Activated naive CD8-positive, alpha-beta T cell treated with anti-CD3 and anti-CD28 coated beads, Interleukin-2, amount 50 U/mL, for 24 hours (primary cell): ENCODE data around the gene AFAP1.

Experiments
- ATAC-seq: fragments of 150-1000 bp; cut with Tn5 transposase; one replicate; pipeline ENCODE4 v1.10.0; 2021
- DNase-seq: peaks from one replicate; pipeline ENCODE4 v3.0.0; 2021
- H3K27ac Mint-ChIP-seq: one replicate; pipeline ENCODE4 v1.8.0; 2021; ENCODE audit warnings: mild to moderate bottlenecking, mixed read lengths
- H3K27me3 Mint-ChIP-seq: one replicate; pipeline ENCODE4 v1.8.0; 2021; ENCODE audit warnings: mixed read lengths
- H3K36me3 Mint-ChIP-seq: one replicate; pipeline ENCODE4 v1.8.0; 2021; ENCODE audit warnings: low read depth, mixed read lengths
- H3K4me1 Mint-ChIP-seq: one replicate; pipeline ENCODE4 v1.8.0; 2021; ENCODE audit warnings: mixed read lengths
- H3K4me3 Mint-ChIP-seq: one replicate; pipeline ENCODE4 v1.8.0; 2021; ENCODE audit warnings: mild to moderate bottlenecking, moderate library complexity, mixed read lengths
- H3K9me3 Mint-ChIP-seq: one replicate; pipeline ENCODE4 v1.8.0; 2021; ENCODE audit warnings: mixed read lengths

The AFAP1 gene

GRCh38 chr4:7822877-7823276 is 116.8 kb downstream of the AFAP1 start:
- Mint-ChIP-seq H3K27ac (no peak overlapping the region), H3K36me3 (peaks cover 5% of the 10 kb centered on the region), H3K4me3 (no peak overlapping the region), H3K9me3 (no peaks in the 10 kb centered on the region), H3K4me1 (peaks cover 15% of the 10 kb centered on the region), H3K27me3 (no peaks in the 10 kb centered on the region)
- ATAC-seq (no peak), DNase-seq (no peak)

GRCh38 chr4:7822137-7822505 is 117.5 kb downstream of the AFAP1 start:
- no peak for ATAC-seq
- Mint-ChIP-seq H3K9me3 (no peaks in the 10 kb centered on the region), H3K4me3 (no peak overlapping the region), H3K36me3 (peaks cover 5% of the 10 kb centered on the region), H3K27ac (peak overlapping the region; percentile 33), H3K27me3 (no peaks in the 10 kb centered on the region), H3K4me1 (peaks cover 8% of the 10 kb centered on the region)
- DNase-seq: no peak

- ATAC-seq: no peak
Observed at GRCh38 chr4:7821245-7822136, 118.2 kb downstream of the AFAP1 start.

GRCh38 chr4:7820031-7820818 is 119.4 kb downstream of the AFAP1 start:
- H3K9me3 Mint-ChIP-seq: no peaks in the 10 kb centered on the region
- H3K4me3 Mint-ChIP-seq: no peak overlapping the region
- peaks cover 3% of the 10 kb centered on the region for H3K36me3 Mint-ChIP-seq
- no peaks in the 10 kb centered on the region for H3K27me3 Mint-ChIP-seq
- no peak for DNase-seq
- no peaks in the 10 kb centered on the region for H3K4me1 Mint-ChIP-seq
- no peak overlapping the region for H3K27ac Mint-ChIP-seq
- ATAC-seq: no peak

More at GRCh38 chr4:7821245-7822136, 118.2 kb downstream of the AFAP1 start:
- H3K4me1 Mint-ChIP-seq: peaks cover 4% of the 10 kb centered on the region
- no peaks in the 10 kb centered on the region for H3K27me3 Mint-ChIP-seq
- H3K36me3 Mint-ChIP-seq: no peaks in the 10 kb centered on the region
- H3K27ac Mint-ChIP-seq: peak overlapping the region; percentile 33
- no peaks in the 10 kb centered on the region for H3K9me3 Mint-ChIP-seq
- no peak for DNase-seq
- no peak overlapping the region for H3K4me3 Mint-ChIP-seq

GRCh38 chr4:7819446-7819845 is 120.2 kb downstream of the AFAP1 start:
- peaks cover 6% of the 10 kb centered on the region for H3K36me3 Mint-ChIP-seq
- no peaks in the 10 kb centered on the region for H3K9me3 Mint-ChIP-seq
- ATAC-seq: no peak
- DNase-seq: no peak
- no peak overlapping the region for H3K4me3 Mint-ChIP-seq
- no peaks in the 10 kb centered on the region for H3K27me3 Mint-ChIP-seq
- no peaks in the 10 kb centered on the region for H3K4me1 Mint-ChIP-seq
- H3K27ac Mint-ChIP-seq: no peak overlapping the region

GRCh38 chr4:7818399-7818911 is 121.2 kb downstream of the AFAP1 start:
- no peak overlapping the region for H3K4me3 Mint-ChIP-seq
- no peak overlapping the region for H3K27ac Mint-ChIP-seq
- ATAC-seq (no peak), DNase-seq (no peak)
- peaks cover 6% of the 10 kb centered on the region for H3K4me1 Mint-ChIP-seq
- H3K36me3 Mint-ChIP-seq: peaks cover 9% of the 10 kb centered on the region
- no peaks in the 10 kb centered on the region for H3K9me3 Mint-ChIP-seq
- H3K27me3 Mint-ChIP-seq: no peaks in the 10 kb centered on the region

- DNase-seq (no peak), ATAC-seq (no peak)
- Mint-ChIP-seq H3K4me3 (no peak overlapping the region), H3K27me3 (no peaks in the 10 kb centered on the region), H3K36me3 (peaks cover 9% of the 10 kb centered on the region), H3K4me1 (peaks cover 9% of the 10 kb centered on the region), H3K9me3 (no peaks in the 10 kb centered on the region), H3K27ac (no peak overlapping the region)
Observed at GRCh38 chr4:7817877-7818398, 121.7 kb downstream of the AFAP1 start.

- no peak for DNase-seq
- ATAC-seq: no peak
- no peaks in the 10 kb centered on the region for H3K27me3 Mint-ChIP-seq
- H3K27ac Mint-ChIP-seq: no peak overlapping the region
- H3K4me1 Mint-ChIP-seq: peaks cover 9% of the 10 kb centered on the region
- peaks cover 9% of the 10 kb centered on the region for H3K36me3 Mint-ChIP-seq
- H3K9me3 Mint-ChIP-seq: no peaks in the 10 kb centered on the region
- H3K4me3 Mint-ChIP-seq: no peak overlapping the region
Observed at GRCh38 chr4:7816771-7817170, 122.9 kb downstream of the AFAP1 start.

- Mint-ChIP-seq H3K4me3 (no peak overlapping the region), H3K27ac (no peak overlapping the region)
- no peak for ATAC-seq
Observed at GRCh38 chr4:7815981-7816380, 123.7 kb downstream of the AFAP1 start.

GRCh38 chr4:7815562-7815961 is 124.1 kb downstream of the AFAP1 start:
- H3K9me3 Mint-ChIP-seq: no peaks in the 10 kb centered on the region
- no peak for ATAC-seq
- peaks cover 9% of the 10 kb centered on the region for H3K4me1 Mint-ChIP-seq
- peaks cover 9% of the 10 kb centered on the region for H3K36me3 Mint-ChIP-seq
- H3K27me3 Mint-ChIP-seq: no peaks in the 10 kb centered on the region
- no peak overlapping the region for H3K4me3 Mint-ChIP-seq
- DNase-seq: no peak
- no peak overlapping the region for H3K27ac Mint-ChIP-seq

More at GRCh38 chr4:7815981-7816380, 123.7 kb downstream of the AFAP1 start:
- peaks cover 9% of the 10 kb centered on the region for H3K36me3 Mint-ChIP-seq
- no peaks in the 10 kb centered on the region for H3K27me3 Mint-ChIP-seq
- no peak for DNase-seq
- H3K4me1 Mint-ChIP-seq: peaks cover 9% of the 10 kb centered on the region
- no peaks in the 10 kb centered on the region for H3K9me3 Mint-ChIP-seq

GRCh38 chr4:7814451-7814850 is 125.2 kb downstream of the AFAP1 start:
- Mint-ChIP-seq H3K4me3 (no peak overlapping the region), H3K9me3 (no peaks in the 10 kb centered on the region), H3K36me3 (peaks cover 9% of the 10 kb centered on the region), H3K27ac (no peak overlapping the region), H3K27me3 (no peaks in the 10 kb centered on the region), H3K4me1 (peaks cover 9% of the 10 kb centered on the region)
- no peak for DNase-seq
- ATAC-seq: no peak

- Mint-ChIP-seq H3K27ac (no peak overlapping the region), H3K4me1 (peaks cover 9% of the 10 kb centered on the region), H3K36me3 (peaks cover 11% of the 10 kb centered on the region), H3K4me3 (no peak overlapping the region), H3K9me3 (no peaks in the 10 kb centered on the region), H3K27me3 (no peaks in the 10 kb centered on the region)
- DNase-seq (no peak), ATAC-seq (peak; percentile 71)
Observed at GRCh38 chr4:7813674-7814073, 126.0 kb downstream of the AFAP1 start.

- Mint-ChIP-seq H3K4me3 (no peak overlapping the region), H3K4me1 (peaks cover 9% of the 10 kb centered on the region), H3K27me3 (no peaks in the 10 kb centered on the region), H3K27ac (no peak overlapping the region), H3K9me3 (no peaks in the 10 kb centered on the region), H3K36me3 (peaks cover 15% of the 10 kb centered on the region)
- no peak for DNase-seq
- ATAC-seq: no peak
Observed at GRCh38 chr4:7812921-7813320, 126.7 kb downstream of the AFAP1 start.

GRCh38 chr4:7812231-7812857 is 127.3 kb downstream of the AFAP1 start:
- H3K4me3 Mint-ChIP-seq: no peak overlapping the region
- H3K27ac Mint-ChIP-seq: no peak overlapping the region
- H3K27me3 Mint-ChIP-seq: no peaks in the 10 kb centered on the region
- no peak for DNase-seq
- no peaks in the 10 kb centered on the region for H3K9me3 Mint-ChIP-seq
- H3K36me3 Mint-ChIP-seq: peaks cover 15% of the 10 kb centered on the region
- peaks cover 9% of the 10 kb centered on the region for H3K4me1 Mint-ChIP-seq
- no peak for ATAC-seq
